Measurements from ENCODE around the gene DPP4. TPM values are rescaled to one million over a fixed set of nuclear protein-coding genes. Genes with fewer than 3 reads are reported as not detected.

The DPP4 gene
- total RNA-seq, 1 donor from 2014 or later: 0.49 TPM

GRCh38 chr2:162056796-162057399 lies 17.1 kb downstream of the DPP4 start:
- no peak overlapping the region for H2AFZ ChIP-seq (replicated peaks)
- peaks cover 9% of the 10 kb centered on the region for H3K4me1 Mint-ChIP-seq
- no peaks in the 10 kb centered on the region for H3F3A ChIP-seq (ENCODE audit: low read depth)
- H3K27me3 ChIP-seq: no peaks in the 10 kb centered on the region
- H3K36me3 Mint-ChIP-seq: no peaks in the 10 kb centered on the region
- no peak overlapping the region for H3K9ac ChIP-seq
- no peak overlapping the region for H3K27ac Mint-ChIP-seq
- TF ChIP-seq CTCF (IDR thresholded peaks at IDR 0.05) (no peak), EZH2 (IDR thresholded peaks at IDR 0.05) (no peak), EZH2phosphoT487 (IDR thresholded peaks at IDR 0.05) (no peak)
- no peak for DNase-seq (ENCODE audit: low spot score)
- no peak overlapping the region for H3K27ac ChIP-seq
- H3K4me3 Mint-ChIP-seq: no peak overlapping the region
- no peaks in the 10 kb centered on the region for H3K36me3 ChIP-seq
- no peak overlapping the region for H3K4me3 ChIP-seq
- H3K79me2 ChIP-seq (ENCODE audit: low read depth): no peaks in the 10 kb centered on the region
- H3K4me2 ChIP-seq: no peak overlapping the region
- H3K27me3 Mint-ChIP-seq (ENCODE audit: insufficient read depth, low read depth): no peaks in the 10 kb centered on the region
- H3K4me1 ChIP-seq: peaks cover 5% of the 10 kb centered on the region
- peaks cover 9% of the 10 kb centered on the region for H3K9me3 Mint-ChIP-seq
- no peaks in the 10 kb centered on the region for H4K20me1 ChIP-seq (ENCODE audit: low read depth)
- H3K9me3 ChIP-seq (ENCODE audit: low read depth): no peaks in the 10 kb centered on the region

DNA sequence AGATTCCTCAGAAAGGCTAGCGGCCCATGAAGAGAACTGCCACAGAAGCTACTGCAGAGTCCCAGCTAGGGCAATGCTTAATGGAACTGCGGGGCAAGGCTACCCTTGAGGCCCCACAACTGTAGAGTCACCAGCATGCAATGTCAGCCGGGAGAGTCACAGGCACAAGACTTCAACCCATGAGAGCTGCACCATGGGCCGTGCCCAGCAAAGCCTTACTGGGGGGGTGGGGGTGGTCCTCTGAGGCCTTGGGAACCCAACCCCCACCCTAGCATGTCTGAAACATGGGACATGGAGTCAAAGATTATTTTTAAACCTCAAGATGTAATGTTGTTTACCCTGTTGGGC lies 20.2 kb downstream of the DPP4 start:
- Mint-ChIP-seq H3K9me3 (peaks cover 9% of the 10 kb centered on the region), H3K27me3 (ENCODE audit: insufficient read depth, low read depth) (no peaks in the 10 kb centered on the region), H3K36me3 (no peaks in the 10 kb centered on the region), H3K27ac (no peak overlapping the region), H3K4me1 (peaks cover 2% of the 10 kb centered on the region), H3K4me3 (no peak overlapping the region)
- no peak for DNase-seq (ENCODE audit: low spot score)
- Histone ChIP-seq H4K20me1 (ENCODE audit: low read depth) (no peaks in the 10 kb centered on the region), H3K27me3 (no peaks in the 10 kb centered on the region), H3K4me3 (no peak overlapping the region), H3F3A (ENCODE audit: low read depth) (no peaks in the 10 kb centered on the region), H3K79me2 (ENCODE audit: low read depth) (no peaks in the 10 kb centered on the region), H3K27ac (no peak overlapping the region), H3K4me2 (no peak overlapping the region), H3K4me1 (peaks cover 4% of the 10 kb centered on the region), H3K9ac (no peak overlapping the region), H3K9me3 (ENCODE audit: low read depth) (no peaks in the 10 kb centered on the region), H2AFZ (replicated peaks) (no peak overlapping the region), H3K36me3 (no peaks in the 10 kb centered on the region)
- TF ChIP-seq EZH2 (IDR thresholded peaks at IDR 0.05) (no peak), CTCF (IDR thresholded peaks at IDR 0.05) (no peak), EZH2phosphoT487 (IDR thresholded peaks at IDR 0.05) (no peak)

- no peak overlapping the region for H3K9ac ChIP-seq
- H3F3A ChIP-seq (ENCODE audit: low read depth): no peaks in the 10 kb centered on the region
- H3K27ac ChIP-seq: no peak overlapping the region
- H3K4me2 ChIP-seq: no peak overlapping the region
- no peaks in the 10 kb centered on the region for H3K9me3 ChIP-seq (ENCODE audit: low read depth)
- no peaks in the 10 kb centered on the region for H3K27me3 Mint-ChIP-seq (ENCODE audit: insufficient read depth, low read depth)
- no peak overlapping the region for H3K4me3 ChIP-seq
- peaks cover 9% of the 10 kb centered on the region for H3K9me3 Mint-ChIP-seq
- no peak overlapping the region for H3K27ac Mint-ChIP-seq
- H3K36me3 Mint-ChIP-seq: no peaks in the 10 kb centered on the region
- no peak for DNase-seq (ENCODE audit: low spot score)
- TF ChIP-seq CTCF (IDR thresholded peaks at IDR 0.05): no peak
- no peak for TF ChIP-seq EZH2 (IDR thresholded peaks at IDR 0.05)
- no peak for TF ChIP-seq EZH2phosphoT487 (IDR thresholded peaks at IDR 0.05)
- no peaks in the 10 kb centered on the region for H3K27me3 ChIP-seq
- no peak overlapping the region for H3K4me3 Mint-ChIP-seq
- no peaks in the 10 kb centered on the region for H4K20me1 ChIP-seq (ENCODE audit: low read depth)
- no peaks in the 10 kb centered on the region for H3K36me3 ChIP-seq
- no peaks in the 10 kb centered on the region for H3K4me1 ChIP-seq
- H3K79me2 ChIP-seq (ENCODE audit: low read depth): no peaks in the 10 kb centered on the region
- no peak overlapping the region for H2AFZ ChIP-seq (replicated peaks)
- H3K4me1 Mint-ChIP-seq: no peaks in the 10 kb centered on the region
These were observed 20.8 kb downstream of the DPP4 start for GRCh38 chr2:162053066-162053807.

Data from neural progenitor cell (in vitro differentiated cells).